HepG2 (cell line): ENCODE data around the gene CCT6A.

Source experiments
- AFF4 ChIP-seq: sonication (generic); formaldehyde crosslinking; IDR thresholded peaks from 2 replicates; pipeline ENCODE4 v1.4.0; 2020; ENCODE audit warnings: missing genetic modification reagents
- CTCF ChIP-seq: sonication (generic); formaldehyde crosslinking; IDR thresholded peaks from 2 replicates; pipeline ENCODE4 v1.5.0; 2020; ENCODE audit warnings: mild to moderate bottlenecking, missing genetic modification reagents, moderate library complexity
- EZH2 ChIP-seq: conservative IDR thresholded peaks from 2 replicates; pipeline ENCODE4 v1.6.1; 2012; ENCODE audit warnings: mild to moderate bottlenecking, low read depth, low read length, moderate library complexity
- FOSL2 ChIP-seq: sonication (generic); formaldehyde crosslinking; IDR thresholded peaks from 2 replicates; pipeline ENCODE4 v1.4.0; 2020; ENCODE audit warnings: missing genetic modification reagents
- GABPA ChIP-seq, 2 experiments: IDR thresholded peaks; 2 replicates each; pipeline ENCODE4 v1.6.1; 2011 to 2016; ENCODE audit warnings: low read depth in 2 of 2, low read length in 1 of 2, missing biosample characterization in 1 of 2, missing genetic modification characterization in 1 of 2
- HMG20A ChIP-seq: IDR thresholded peaks from 2 replicates; pipeline ENCODE4 v1.6.1; 2016; ENCODE audit warnings: borderline replicate concordance
- KDM4B ChIP-seq: sonication (generic); formaldehyde crosslinking; IDR thresholded peaks from 2 replicates; pipeline ENCODE4 v1.4.0; 2020; ENCODE audit warnings: missing genetic modification reagents
- SOX5 ChIP-seq: IDR thresholded peaks from 2 replicates; pipeline ENCODE4 v1.6.1; 2016; ENCODE audit warnings: borderline replicate concordance
- TP53 ChIP-seq: sonication (generic); formaldehyde crosslinking; conservative IDR thresholded peaks from 2 replicates; pipeline ENCODE4 v1.4.0; 2020; ENCODE audit warnings: missing genetic modification reagents
- YY1 ChIP-seq: IDR thresholded peaks from 2 replicates; pipeline ENCODE4 v1.6.1; 2011; ENCODE audit warnings: low read length, low read depth, moderate library complexity, mild to moderate bottlenecking; ENCODE audit not compliant: insufficient read depth, insufficient replicate concordance
- ZBTB21 ChIP-seq: sonication (generic); formaldehyde crosslinking; IDR thresholded peaks from 2 replicates; pipeline ENCODE4 v1.4.0; 2020; ENCODE audit warnings: missing genetic modification reagents
- ZFP90 ChIP-seq: sonication (generic); formaldehyde crosslinking; IDR thresholded peaks from 2 replicates; pipeline ENCODE4 v1.8.0; 2022; ENCODE audit warnings: missing genetic modification reagents, mild to moderate bottlenecking, inconsistent platforms, borderline replicate concordance
- TF ChIP-seq, protein P1 (sequence below): sonication (generic); formaldehyde crosslinking; IDR thresholded peaks from 2 replicates; pipeline ENCODE4 v1.4.0; 2020; ENCODE audit warnings: missing genetic modification reagents

GRCh38 chr7:56048245-56048644 is 3.3 kb upstream of the CCT6A start:
- no peak for TF ChIP-seq CTCF (CRISPR knock-in tag)
- TF ChIP-seq, protein P1, sequence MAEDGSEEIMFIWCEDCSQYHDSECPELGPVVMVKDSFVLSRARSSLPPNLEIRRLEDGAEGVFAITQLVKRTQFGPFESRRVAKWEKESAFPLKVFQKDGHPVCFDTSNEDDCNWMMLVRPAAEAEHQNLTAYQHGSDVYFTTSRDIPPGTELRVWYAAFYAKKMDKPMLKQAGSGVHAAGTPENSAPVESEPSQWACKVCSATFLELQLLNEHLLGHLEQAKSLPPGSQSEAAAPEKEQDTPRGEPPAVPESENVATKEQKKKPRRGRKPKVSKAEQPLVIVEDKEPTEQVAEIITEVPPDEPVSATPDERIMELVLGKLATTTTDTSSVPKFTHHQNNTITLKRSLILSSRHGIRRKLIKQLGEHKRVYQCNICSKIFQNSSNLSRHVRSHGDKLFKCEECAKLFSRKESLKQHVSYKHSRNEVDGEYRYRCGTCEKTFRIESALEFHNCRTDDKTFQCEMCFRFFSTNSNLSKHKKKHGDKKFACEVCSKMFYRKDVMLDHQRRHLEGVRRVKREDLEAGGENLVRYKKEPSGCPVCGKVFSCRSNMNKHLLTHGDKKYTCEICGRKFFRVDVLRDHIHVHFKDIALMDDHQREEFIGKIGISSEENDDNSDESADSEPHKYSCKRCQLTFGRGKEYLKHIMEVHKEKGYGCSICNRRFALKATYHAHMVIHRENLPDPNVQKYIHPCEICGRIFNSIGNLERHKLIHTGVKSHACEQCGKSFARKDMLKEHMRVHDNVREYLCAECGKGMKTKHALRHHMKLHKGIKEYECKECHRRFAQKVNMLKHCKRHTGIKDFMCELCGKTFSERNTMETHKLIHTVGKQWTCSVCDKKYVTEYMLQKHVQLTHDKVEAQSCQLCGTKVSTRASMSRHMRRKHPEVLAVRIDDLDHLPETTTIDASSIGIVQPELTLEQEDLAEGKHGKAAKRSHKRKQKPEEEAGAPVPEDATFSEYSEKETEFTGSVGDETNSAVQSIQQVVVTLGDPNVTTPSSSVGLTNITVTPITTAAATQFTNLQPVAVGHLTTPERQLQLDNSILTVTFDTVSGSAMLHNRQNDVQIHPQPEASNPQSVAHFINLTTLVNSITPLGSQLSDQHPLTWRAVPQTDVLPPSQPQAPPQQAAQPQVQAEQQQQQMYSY (CRISPR knock-in tag), result no peak
- TF ChIP-seq KDM4B (CRISPR knock-in tag), result no peak
- no peak for TF ChIP-seq FOSL2 (CRISPR knock-in tag)
- TF ChIP-seq ZBTB21 (CRISPR knock-in tag), result no peak
- no peak for TF ChIP-seq ZFP90
- no peak for TF ChIP-seq AFF4
- no peak for TF ChIP-seq TP53 (CRISPR knock-in tag)
- TF ChIP-seq YY1, result no peak
- no peak for TF ChIP-seq HMG20A
- no peak for TF ChIP-seq EZH2
- TF ChIP-seq GABPA (IDR thresholded peaks at IDR 0.05; ENCODE audit: low read depth, low read length), result no peak
- TF ChIP-seq GABPA (CRISPR knock-in tag; IDR thresholded peaks at IDR 0.05; ENCODE audit: low read depth), result no peak
- no peak for TF ChIP-seq SOX5 (CRISPR knock-in tag)
